Ovary (tissue), 9 donors: Measurements from ENCODE around the gene SLC39A5. TPM values are rescaled to one million over a fixed set of nuclear protein-coding genes. Genes with fewer than 3 reads are reported as not detected.
A peak's percentile ranks its signal among the peaks of the same experiment; 100 is the strongest.

Experiments
- DNase-seq, 5 donors: peaks; one replicate each; pipeline ENCODE4 v3.0.0-alpha.2; 2019 to 2020
- H3K27ac ChIP-seq, 2 donors: fragments of 200-600 bp; one replicate each; pipeline versions ENCODE4 v1.5.1 to v1.8.0; 2019 to 2022
- H3K27me3 ChIP-seq: fragments of 200-600 bp; one replicate; pipeline ENCODE4 v1.8.0; 2022
- H3K36me3 ChIP-seq: fragments of 200-600 bp; sonication (generic); one replicate; pipeline ENCODE4 v1.5.1; 2019
- H3K4me1 ChIP-seq: one replicate; pipeline ENCODE4 v1.8.1; 2013; ENCODE audit warnings: mild to moderate bottlenecking, moderate library complexity; ENCODE audit not compliant: insufficient read depth
- H3K4me3 ChIP-seq: fragments of 200-600 bp; sonication (generic); one replicate; pipeline ENCODE4 v1.5.1; 2017
- H3K9me3 ChIP-seq, 2 donors: fragments of 200-600 bp in 1 of 2; sonication (generic) in 1 of 2; one replicate each; pipeline versions ENCODE4 v1.5.1 to v1.8.1; 2013 to 2019; ENCODE audit warnings: mild to moderate bottlenecking in 1 of 2, moderate library complexity in 1 of 2
- CTCF ChIP-seq, 3 donors: fragments of 450-650 bp in 2 of 3; fragments of 200-600 bp in 1 of 3; IDR thresholded peaks; one replicate each; pipeline versions ENCODE4 v1.5.1 to v1.8.0; 2016 to 2022; ENCODE audit warnings: antibody characterized with exemption in 3 of 3, mild to moderate bottlenecking in 1 of 3
- EP300 ChIP-seq: sonication (generic); formaldehyde crosslinking; IDR thresholded peaks from one replicate; pipeline ENCODE4 v1.6.1; 2017; ENCODE audit warnings: antibody characterized with exemption
- POLR2A ChIP-seq: fragments of 450-650 bp; IDR thresholded peaks from one replicate; pipeline ENCODE4 v1.6.1; 2017; ENCODE audit warnings: antibody characterized with exemption, mild to moderate bottlenecking, moderate library complexity
- WGBS, 3 donors: extraction: QIAGEN DNeasy Blood & Tissue Kit in 1 of 3; methylation state at CpG; one replicate each; pipeline versions ENCODE4 v1.1.5 to v1.1.7; 2013 to 2017; 5-methylcytosine and 5-hydroxymethylcytosine counted together
- intact Hi-C, 4 donors: fragments of 100-400 bp; cut with DNase I; formaldehyde crosslinking; loops; one replicate each; pipeline versions ENCODE4 v1.11.0 to v1.15.1; 2022 to 2023
- polyA plus RNA-seq, 2 donors: library from polyadenylated mRNA; stranded (reverse); fragments of 200-250 nt in 1 of 2; fragments of 350-450 nt in 1 of 2; fragmentation: Illumina TruSeq in 1 of 2; extraction: RNeasy Lipid Tissue Mini Kit (QIAGEN cat#74804) in 1 of 2; gene quantifications; one replicate each; pipeline ENCODE4 v1.2.3, GENCODE V29; 2013 to 2014
- total RNA-seq, 7 donors: library from RNA; depleted of rRNA in 2 of 7; stranded (reverse); fragments of >200 nt in 2 of 7; fragmentation: NEBNext Ultra II Directional in 3 of 7; extraction: Animal tissue kit (Norgen Biotek cat#: 25700) in 3 of 7; gene quantifications; one replicate each; pipeline versions ENCODE4 v1.1.0 to v1.2.4, GENCODE V29; 2016 to 2023
- donor health status: DM: no; HTN: no; CAD: no; lungs with moderate emphysema.
- donor health status: DM: no; HTN: no; CAD: no.
- donor health status: Bipolar disorder and iron deficiency.
- donor health status: DM: yes; HTN: yes; CAD: no.
- donor health status: DM: no; HTN: no; CAD: no.
- donor health status: DM: yes; HTN: yes; CAD: no.

The SLC39A5 gene
- total and polyA plus RNA-seq, 9 donors = 0.25 to 0.85 (median 0.67) TPM; not detected in 1

- WGBS, 3 donors = 82 to 85% (median 84%) methylated on average over 7 of the region's 7 CpGs
- intact Hi-C loops = no loop called here
- peaks cover 2% of the 10 kb centered on the region for H3K36me3 ChIP-seq
Observed at GRCh38 chr12:56255671-56256070, 25.8 kb downstream of the SLC39A5 start.

GRCh38 chr12:56256326-56256960, 26.6 kb downstream of the SLC39A5 start:
- 23 to 29% (median 26%) methylated on average over 4 of the region's 4 CpGs for WGBS, 3 donors
- H3K36me3 ChIP-seq = peaks cover 2% of the 10 kb centered on the region
- no peaks in the 10 kb centered on the region for H3K9me3 ChIP-seq
- no peak overlapping the region for H3K4me3 ChIP-seq
- DNase-seq = no peak
- TF ChIP-seq POLR2A (no peak), EP300 (no peak), CTCF (IDR thresholded peaks at IDR 0.05) (no peak)
- no peaks in the 10 kb centered on the region for H3K27me3 ChIP-seq
- intact Hi-C loops = no loop called here
- peak overlapping the region in 1 of 2 donors; percentile 25 for H3K27ac ChIP-seq
- H3K4me1 ChIP-seq = peaks cover 4% of the 10 kb centered on the region

More at GRCh38 chr12:56255671-56256070, 25.8 kb downstream of the SLC39A5 start:
- Histone ChIP-seq H3K9me3 (no peaks in the 10 kb centered on the region), H3K4me1 (peaks cover 4% of the 10 kb centered on the region), H3K27ac (no peak overlapping the region), H3K27me3 (no peaks in the 10 kb centered on the region), H3K4me3 (no peak overlapping the region)
- DNase-seq = no peak
- no peak for TF ChIP-seq EP300
- no peak for TF ChIP-seq CTCF (IDR thresholded peaks at IDR 0.05)
- TF ChIP-seq POLR2A = no peak

- Histone ChIP-seq H3K4me1 (peaks cover 4% of the 10 kb centered on the region), H3K9me3 (no peaks in the 10 kb centered on the region), H3K27me3 (no peaks in the 10 kb centered on the region), H3K27ac (no peak overlapping the region), H3K4me3 (peak overlapping the region; percentile 88), H3K36me3 (no peaks in the 10 kb centered on the region)
- 45 to 50% (median 46%) methylated on average over 8 of the region's 8 CpGs for WGBS, 3 donors
- intact Hi-C loops = no loop called here
- no peak for DNase-seq
- no peak for TF ChIP-seq POLR2A
- no peak for TF ChIP-seq CTCF (IDR thresholded peaks at IDR 0.05)
- no peak for TF ChIP-seq EP300
Observed at GRCh38 chr12:56257071-56257470, 27.2 kb downstream of the SLC39A5 start.

GRCh38 chr12:56257491-56258067, 27.7 kb downstream of the SLC39A5 start:
- TF ChIP-seq CTCF (IDR thresholded peaks at IDR 0.05) = no peak
- TF ChIP-seq POLR2A = no peak
- no peak for TF ChIP-seq EP300
- H3K4me1 ChIP-seq = peaks cover 4% of the 10 kb centered on the region
- H3K27ac ChIP-seq = peak overlapping the region; percentile 87 to 90
- intact Hi-C loops = no loop called here
- H3K9me3 ChIP-seq = no peaks in the 10 kb centered on the region
- H3K4me3 ChIP-seq = peak overlapping the region; percentile 88
- no peaks in the 10 kb centered on the region for H3K27me3 ChIP-seq
- no peak for DNase-seq
- 0 to 1% (median 0%) methylated on average over 17 to 27 of the region's 27 CpGs for WGBS, 3 donors
- H3K36me3 ChIP-seq = no peaks in the 10 kb centered on the region
